ENCODE measurements around the gene GMDS.

The GMDS gene

GRCh38 chr6:2272696-2273095, 27.3 kb upstream of the GMDS start:
- H4K91ac ChIP-seq (ENCODE audit: low read length): no peak overlapping the region
- H4K8ac ChIP-seq (ENCODE audit: low read length): no peak overlapping the region
- H3K4me2 ChIP-seq (ENCODE audit: low read length, poor library complexity, severe bottlenecking): no peak overlapping the region
- no peak for DNase-seq
- no peak overlapping the region for H3K27ac ChIP-seq (ENCODE audit: low read length, poor library complexity, severe bottlenecking)
- H3K9ac ChIP-seq (ENCODE audit: low read length): no peak overlapping the region
- H2AK5ac ChIP-seq (ENCODE audit: low read length, severe bottlenecking): no peak overlapping the region
- no peak overlapping the region for H3K4me3 ChIP-seq (ENCODE audit: insufficient read depth in 1 of 2, low read depth in 1 of 2, low read length in 2 of 2)
- no peak overlapping the region for H3K18ac ChIP-seq (ENCODE audit: low read depth in 1 of 2, low read length in 2 of 2)
- H3K9me3 ChIP-seq (ENCODE audit: control insufficient read depth, low read length): no peaks in the 10 kb centered on the region
- no peak overlapping the region for H2BK120ac ChIP-seq (ENCODE audit: low read depth, low read length)
- no peak overlapping the region for H2BK12ac ChIP-seq (ENCODE audit: low read length in 2 of 2)
- H2BK5ac ChIP-seq (ENCODE audit: low read depth, low read length, poor library complexity, severe bottlenecking): no peak overlapping the region
- H3K4me1 ChIP-seq (ENCODE audit: control insufficient read depth, insufficient read depth, low read depth, low read length): peaks cover 11% of the 10 kb centered on the region
- H3K23ac ChIP-seq (ENCODE audit: low read length in 2 of 2): no peak overlapping the region
- H3K27me3 ChIP-seq (ENCODE audit: control insufficient read depth in 1 of 2, insufficient read depth in 1 of 2, low read length in 2 of 2): no peaks in the 10 kb centered on the region
- H2BK15ac ChIP-seq (ENCODE audit: low read depth, poor library complexity, severe bottlenecking): no peak overlapping the region
- peaks cover 15 to 19% of the 10 kb centered on the region in 2 experiments for H3K36me3 ChIP-seq (ENCODE audit: control insufficient read depth in 1 of 2, insufficient read depth in 2 of 2, low read depth in 1 of 2, low read length in 2 of 2)
- WGBS: 82% methylated on average over 3 of the region's 3 CpGs
- no peak overlapping the region for H3K14ac ChIP-seq (ENCODE audit: low read length in 2 of 2)
- no peak overlapping the region for H2AFZ ChIP-seq (ENCODE audit: low read depth, low read length)
- no peak overlapping the region for H3K4ac ChIP-seq (ENCODE audit: low read depth in 1 of 2, low read length in 2 of 2)
- peaks cover 13% of the 10 kb centered on the region for H3K79me1 ChIP-seq (replicated peaks; ENCODE audit: low read length, poor library complexity, severe bottlenecking)

- Histone ChIP-seq H3K9ac (ENCODE audit: low read length) (no peak overlapping the region), H4K8ac (ENCODE audit: low read length) (no peak overlapping the region), H2BK12ac (ENCODE audit: low read length in 2 of 2) (no peak overlapping the region), H3K14ac (ENCODE audit: low read length in 2 of 2) (no peak overlapping the region), H3K27ac (ENCODE audit: low read length, poor library complexity, severe bottlenecking) (no peak overlapping the region), H3K27me3 (ENCODE audit: control insufficient read depth in 1 of 2, insufficient read depth in 1 of 2, low read length in 2 of 2) (no peaks in the 10 kb centered on the region), H3K79me1 (replicated peaks; ENCODE audit: low read length, poor library complexity, severe bottlenecking) (peaks cover 13% of the 10 kb centered on the region), H2BK15ac (ENCODE audit: low read depth, poor library complexity, severe bottlenecking) (no peak overlapping the region), H4K91ac (ENCODE audit: low read length) (no peak overlapping the region), H2BK120ac (ENCODE audit: low read depth, low read length) (no peak overlapping the region), H2AFZ (ENCODE audit: low read depth, low read length) (no peak overlapping the region), H3K4me3 (ENCODE audit: insufficient read depth in 1 of 2, low read depth in 1 of 2, low read length in 2 of 2) (no peak overlapping the region), H3K18ac (ENCODE audit: low read depth in 1 of 2, low read length in 2 of 2) (no peak overlapping the region), H3K4me2 (ENCODE audit: low read length, poor library complexity, severe bottlenecking) (no peak overlapping the region), H3K4ac (ENCODE audit: low read depth in 1 of 2, low read length in 2 of 2) (no peak overlapping the region), H3K9me3 (ENCODE audit: control insufficient read depth, low read length) (no peaks in the 10 kb centered on the region), H3K23ac (ENCODE audit: low read length in 2 of 2) (no peak overlapping the region), H2AK5ac (ENCODE audit: low read length, severe bottlenecking) (no peak overlapping the region), H3K36me3 (ENCODE audit: control insufficient read depth in 1 of 2, insufficient read depth in 2 of 2, low read depth in 1 of 2, low read length in 2 of 2) (peaks cover 15 to 21% of the 10 kb centered on the region in 2 experiments), H2BK5ac (ENCODE audit: low read depth, low read length, poor library complexity, severe bottlenecking) (no peak overlapping the region), H3K4me1 (ENCODE audit: control insufficient read depth, insufficient read depth, low read depth, low read length) (peaks cover 10% of the 10 kb centered on the region)
- DNase-seq: no peak
- 82% methylated on average over 2 of the region's 3 CpGs for WGBS
Observed at GRCh38 chr6:2270054-2270453, 24.6 kb upstream of the GMDS start.

DNA sequence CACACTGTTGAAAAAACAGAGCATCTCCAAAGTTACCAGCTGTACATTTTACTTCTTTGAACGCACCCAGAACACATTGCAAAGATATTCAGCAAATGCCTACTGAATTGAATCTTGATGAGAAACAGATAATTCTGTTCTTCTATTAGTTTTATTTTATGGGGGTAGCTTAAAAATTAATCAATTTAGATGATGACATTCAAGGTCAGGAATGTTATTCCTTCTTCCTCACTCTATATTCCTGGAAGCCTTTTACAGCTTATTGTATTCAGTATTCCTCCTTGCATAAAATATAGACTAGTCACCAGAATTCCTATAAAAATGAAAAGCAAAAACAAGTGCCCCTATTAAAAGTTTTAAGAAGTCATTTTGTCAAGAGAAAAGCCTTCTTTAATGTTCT, 21.4 kb upstream of the GMDS start:
- H3K4me3 ChIP-seq (ENCODE audit: insufficient read depth in 1 of 2, low read depth in 1 of 2, low read length in 2 of 2): no peak overlapping the region
- H3K9ac ChIP-seq (ENCODE audit: low read length): no peak overlapping the region
- H2BK120ac ChIP-seq (ENCODE audit: low read depth, low read length): no peak overlapping the region
- H3K18ac ChIP-seq (ENCODE audit: low read depth in 1 of 2, low read length in 2 of 2): no peak overlapping the region
- H2AK5ac ChIP-seq (ENCODE audit: low read length, severe bottlenecking): no peak overlapping the region
- H4K91ac ChIP-seq (ENCODE audit: low read length): no peak overlapping the region
- H2BK12ac ChIP-seq (ENCODE audit: low read length in 2 of 2): no peak overlapping the region
- H4K8ac ChIP-seq (ENCODE audit: low read length): no peak overlapping the region
- no peak overlapping the region for H2BK5ac ChIP-seq (ENCODE audit: low read depth, low read length, poor library complexity, severe bottlenecking)
- no peak overlapping the region for H3K4me2 ChIP-seq (ENCODE audit: low read length, poor library complexity, severe bottlenecking)
- peaks cover 10 to 21% of the 10 kb centered on the region in 2 experiments for H3K36me3 ChIP-seq (ENCODE audit: control insufficient read depth in 1 of 2, insufficient read depth in 2 of 2, low read depth in 1 of 2, low read length in 2 of 2)
- DNase-seq: no peak
- no peak overlapping the region for H3K23ac ChIP-seq (ENCODE audit: low read length in 2 of 2)
- H3K14ac ChIP-seq (ENCODE audit: low read length in 2 of 2): no peak overlapping the region
- peak overlapping the region; percentile 88 for H3K27ac ChIP-seq (ENCODE audit: low read length, poor library complexity, severe bottlenecking)
- H3K79me1 ChIP-seq (replicated peaks; ENCODE audit: low read length, poor library complexity, severe bottlenecking): peaks cover 15% of the 10 kb centered on the region
- H3K9me3 ChIP-seq (ENCODE audit: control insufficient read depth, low read length): peaks cover 3% of the 10 kb centered on the region
- peaks cover 7% of the 10 kb centered on the region for H3K4me1 ChIP-seq (ENCODE audit: control insufficient read depth, insufficient read depth, low read depth, low read length)
- H3K27me3 ChIP-seq (ENCODE audit: control insufficient read depth in 1 of 2, insufficient read depth in 1 of 2, low read length in 2 of 2): no peaks in the 10 kb centered on the region
- no peak overlapping the region for H2BK15ac ChIP-seq (ENCODE audit: low read depth, poor library complexity, severe bottlenecking)
- H2AFZ ChIP-seq (ENCODE audit: low read depth, low read length): no peak overlapping the region
- no CpG with 5 or more reads among the region's 1 CpG for WGBS
- no peak overlapping the region for H3K4ac ChIP-seq (ENCODE audit: low read depth in 1 of 2, low read length in 2 of 2)

GRCh38 chr6:2266031-2266795, 20.8 kb upstream of the GMDS start:
- no peak overlapping the region for H2BK12ac ChIP-seq (ENCODE audit: low read length in 2 of 2)
- H3K79me1 ChIP-seq (replicated peaks; ENCODE audit: low read length, poor library complexity, severe bottlenecking): peaks cover 15% of the 10 kb centered on the region
- no peak overlapping the region for H3K14ac ChIP-seq (ENCODE audit: low read length in 2 of 2)
- no peak overlapping the region for H2AFZ ChIP-seq (ENCODE audit: low read depth, low read length)
- H2BK120ac ChIP-seq (ENCODE audit: low read depth, low read length): no peak overlapping the region
- H3K27ac ChIP-seq (ENCODE audit: low read length, poor library complexity, severe bottlenecking): peak overlapping the region; percentile 88
- no peak overlapping the region for H4K8ac ChIP-seq (ENCODE audit: low read length)
- H2AK5ac ChIP-seq (ENCODE audit: low read length, severe bottlenecking): no peak overlapping the region
- peaks cover 10 to 21% of the 10 kb centered on the region in 2 experiments for H3K36me3 ChIP-seq (ENCODE audit: control insufficient read depth in 1 of 2, insufficient read depth in 2 of 2, low read depth in 1 of 2, low read length in 2 of 2)
- no peak overlapping the region for H3K4me2 ChIP-seq (ENCODE audit: low read length, poor library complexity, severe bottlenecking)
- H3K18ac ChIP-seq (ENCODE audit: low read depth in 1 of 2, low read length in 2 of 2): no peak overlapping the region
- no peaks in the 10 kb centered on the region for H3K27me3 ChIP-seq (ENCODE audit: control insufficient read depth in 1 of 2, insufficient read depth in 1 of 2, low read length in 2 of 2)
- no peak overlapping the region for H2BK5ac ChIP-seq (ENCODE audit: low read depth, low read length, poor library complexity, severe bottlenecking)
- no peak overlapping the region for H3K23ac ChIP-seq (ENCODE audit: low read length in 2 of 2)
- H2BK15ac ChIP-seq (ENCODE audit: low read depth, poor library complexity, severe bottlenecking): no peak overlapping the region
- peaks cover 7% of the 10 kb centered on the region for H3K4me1 ChIP-seq (ENCODE audit: control insufficient read depth, insufficient read depth, low read depth, low read length)
- no peak overlapping the region for H3K9ac ChIP-seq (ENCODE audit: low read length)
- H3K4ac ChIP-seq (ENCODE audit: low read depth in 1 of 2, low read length in 2 of 2): no peak overlapping the region
- DNase-seq: no peak
- H3K9me3 ChIP-seq (ENCODE audit: control insufficient read depth, low read length): peaks cover 3% of the 10 kb centered on the region
- no peak overlapping the region for H4K91ac ChIP-seq (ENCODE audit: low read length)
- no peak overlapping the region for H3K4me3 ChIP-seq (ENCODE audit: insufficient read depth in 1 of 2, low read depth in 1 of 2, low read length in 2 of 2)
- 69% methylated on average over 2 of the region's 3 CpGs for WGBS

All from mesenchymal stem cell (in vitro differentiated cells and primary cell).